Astrocyte of the spinal cord (primary cell): ENCODE data around the gene CEP192.

Experiments used
- DNase-seq: peaks from one replicate; pipeline ENCODE4 v3.0.0; 2011; ENCODE audit warnings: low read depth, low spot score
- H3K4me3 ChIP-seq: 2 replicates; pipeline ENCODE4 v1.5.1; 2011; ENCODE audit warnings: low read depth, mild to moderate bottlenecking, low read length, moderate library complexity
- CTCF ChIP-seq: IDR thresholded peaks from 2 replicates; pipeline ENCODE4 v1.5.1; 2012; ENCODE audit warnings: low read depth, mild to moderate bottlenecking, low read length, inconsistent platforms
- in situ Hi-C: cut with HindIII; loops from 2 replicates; pipeline ENCODE4 v1.10.0; 2017; ENCODE audit warnings: low sequenced_read_pairs

Gene CEP192

GRCh38 chr18:13036622-13037320 lies 45.6 kb downstream of the CEP192 start:
- DNase-seq, result peak; percentile 18
- in situ Hi-C loops, result no loop called here
- no peak for TF ChIP-seq CTCF
- H3K4me3 ChIP-seq, result no peak overlapping the region

- DNase-seq, result no peak
- in situ Hi-C loops, result no loop called here
- no peak for TF ChIP-seq CTCF
- no peak overlapping the region for H3K4me3 ChIP-seq
Observed at GRCh38 chr18:13039806-13040205, 48.6 kb downstream of the CEP192 start.

- no peak for TF ChIP-seq CTCF
- no peak overlapping the region for H3K4me3 ChIP-seq
- no peak for DNase-seq
- in situ Hi-C loops, result no loop called here
Observed at GRCh38 chr18:13043066-13043465, 51.9 kb downstream of the CEP192 start.

GRCh38 chr18:13048061-13048595 lies 57.0 kb downstream of the CEP192 start:
- TF ChIP-seq CTCF, result no peak
- DNase-seq, result no peak
- no peak overlapping the region for H3K4me3 ChIP-seq
- in situ Hi-C loops, result no loop called here

GRCh38 chr18:13051159-13051558 lies 60.0 kb downstream of the CEP192 start:
- no peak for TF ChIP-seq CTCF
- H3K4me3 ChIP-seq, result no peak overlapping the region
- in situ Hi-C loops, result no loop called here
- peak; percentile 10 for DNase-seq

DNA sequence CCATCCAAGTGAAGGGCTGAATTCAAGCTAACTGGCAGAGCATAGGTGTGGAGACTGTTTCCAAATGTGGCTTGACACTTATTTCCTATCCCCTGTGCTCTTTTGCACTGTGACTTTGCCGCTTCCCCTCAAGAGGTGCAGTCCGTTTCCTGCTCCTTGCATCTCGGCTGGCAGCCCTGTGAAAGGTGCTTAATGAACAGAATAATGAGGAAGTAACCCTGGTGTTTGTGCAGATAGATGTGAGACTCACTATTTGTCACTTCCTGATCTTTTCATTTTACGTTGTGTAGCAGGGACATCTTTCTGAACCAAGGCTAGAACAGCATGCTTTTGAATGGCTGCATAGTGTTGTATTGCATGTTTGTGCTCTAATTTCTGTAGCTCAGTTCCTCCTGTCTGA lies 60.8 kb downstream of the CEP192 start:
- TF ChIP-seq CTCF, result no peak
- H3K4me3 ChIP-seq, result no peak overlapping the region
- no peak for DNase-seq
- in situ Hi-C loops, result no loop called here
